Stimulated activated CD8-positive, alpha-beta memory T cell treated with anti-CD3 and anti-CD28 coated beads, Interleukin-12 subunit alpha, Interleukin-12 subunit beta, amount 100 ng/mL, for 4 hours (primary cell): ENCODE measurements around the gene RAB26.

Experiments
- DNase-seq: peaks from one replicate; pipeline ENCODE4 v3.0.0-alpha.2; 2020; ENCODE audit warnings: low read depth

RAB26 gene

GRCh38 chr16:2178321-2179106 lies 30.1 kb downstream of the RAB26 start:
- no peak for DNase-seq

GRCh38 chr16:2179107-2179501 lies 30.7 kb downstream of the RAB26 start:
- no peak for DNase-seq

GRCh38 chr16:2179576-2179975 lies 31.2 kb downstream of the RAB26 start:
- DNase-seq: no peak

GRCh38 chr16:2180461-2180860 lies 32.0 kb downstream of the RAB26 start:
- DNase-seq: no peak

GRCh38 chr16:2180962-2181923 lies 32.8 kb downstream of the RAB26 start:
- DNase-seq: no peak

- DNase-seq: no peak
Observed at GRCh38 chr16:2181952-2182351, 33.5 kb downstream of the RAB26 start.

- DNase-seq: no peak
Observed at GRCh38 chr16:2183671-2184070, 35.2 kb downstream of the RAB26 start.

- DNase-seq: no peak
Observed at GRCh38 chr16:2184346-2184745, 35.9 kb downstream of the RAB26 start.

- DNase-seq: no peak
Observed at GRCh38 chr16:2184962-2185361, 36.5 kb downstream of the RAB26 start.

GRCh38 chr16:2186064-2186463 lies 37.6 kb downstream of the RAB26 start:
- no peak for DNase-seq

- DNase-seq: no peak
Observed at GRCh38 chr16:2186505-2186904, 38.1 kb downstream of the RAB26 start.

GRCh38 chr16:2187212-2187611 lies 38.8 kb downstream of the RAB26 start:
- no peak for DNase-seq

GRCh38 chr16:2188395-2188794 lies 40.0 kb downstream of the RAB26 start:
- DNase-seq: no peak

- DNase-seq: no peak
Observed at GRCh38 chr16:2189252-2189893, 40.9 kb downstream of the RAB26 start.

- DNase-seq: no peak
Observed at GRCh38 chr16:2190002-2190658, 41.7 kb downstream of the RAB26 start.

GRCh38 chr16:2190659-2191445 lies 42.4 kb downstream of the RAB26 start:
- DNase-seq: no peak

- DNase-seq: no peak
Observed at GRCh38 chr16:2191446-2191706, 43.0 kb downstream of the RAB26 start.

- no peak for DNase-seq
Observed at GRCh38 chr16:2194166-2194834, 45.9 kb downstream of the RAB26 start.

GRCh38 chr16:2194852-2195321 lies 46.5 kb downstream of the RAB26 start:
- DNase-seq: no peak

GRCh38 chr16:2195322-2196161 lies 47.1 kb downstream of the RAB26 start:
- no peak for DNase-seq
